Measurements from ENCODE around the gene CPAMD8.
"Not testable (repeated sequence)": the region's sequence is repeated elsewhere in the genome, so short reads cannot be mapped to it uniquely, and the experiment has no call there.

The CPAMD8 gene

GRCh38 chr19:17021328-17021727 lies 5.3 kb downstream of the CPAMD8 start:
- Histone ChIP-seq H3K4me3 (replicated peaks; ENCODE audit: low read depth, low read length) (no peak overlapping the region), H3K36me3 (ENCODE audit: control insufficient read depth, insufficient read depth, low read length) (no peaks in the 10 kb centered on the region), H3K27me3 (replicated peaks; ENCODE audit: control insufficient read depth, insufficient read depth, low read length) (no peaks in the 10 kb centered on the region; the same call in none of the 2 replicates)
- no peak for DNase-seq (ENCODE audit: extremely low read depth, insufficient read length)
- TF ChIP-seq CTCF (IDR thresholded peaks at IDR 0.05; ENCODE audit: insufficient read depth, low read length, poor library complexity, severe bottlenecking): no peak

- no peak for TF ChIP-seq CTCF (IDR thresholded peaks at IDR 0.05; ENCODE audit: insufficient read depth, low read length, poor library complexity, severe bottlenecking)
- no peak for DNase-seq (ENCODE audit: extremely low read depth, insufficient read length)
- Histone ChIP-seq H3K36me3 (ENCODE audit: control insufficient read depth, insufficient read depth, low read length) (no peaks in the 10 kb centered on the region), H3K4me3 (replicated peaks; ENCODE audit: low read depth, low read length) (no peak overlapping the region), H3K27me3 (replicated peaks; ENCODE audit: control insufficient read depth, insufficient read depth, low read length) (no peaks in the 10 kb centered on the region; the same call in none of the 2 replicates)
Measured at GRCh38 chr19:17020823-17021222, 5.8 kb downstream of the CPAMD8 start.

- Histone ChIP-seq H3K36me3 (ENCODE audit: control insufficient read depth, insufficient read depth, low read length) (no peaks in the 10 kb centered on the region), H3K4me3 (replicated peaks; ENCODE audit: low read depth, low read length) (no peak overlapping the region), H3K27me3 (replicated peaks; ENCODE audit: control insufficient read depth, insufficient read depth, low read length) (no peaks in the 10 kb centered on the region; the same call in none of the 2 replicates)
- no peak for TF ChIP-seq CTCF (IDR thresholded peaks at IDR 0.05; ENCODE audit: insufficient read depth, low read length, poor library complexity, severe bottlenecking)
- DNase-seq (ENCODE audit: extremely low read depth, insufficient read length): no peak
Measured at GRCh38 chr19:17020385-17020784, 6.2 kb downstream of the CPAMD8 start.

- not testable (repeated sequence) for H3K27me3 ChIP-seq (replicated peaks; ENCODE audit: control insufficient read depth, insufficient read depth, low read length); H3K4me3 ChIP-seq (replicated peaks; ENCODE audit: low read depth, low read length); DNase-seq (ENCODE audit: extremely low read depth, insufficient read length); H3K36me3 ChIP-seq (ENCODE audit: control insufficient read depth, insufficient read depth, low read length)
Measured at GRCh38 chr19:17014212-17014861, 12.3 kb downstream of the CPAMD8 start.

GRCh38 chr19:17011485-17011884 lies 15.1 kb downstream of the CPAMD8 start:
- Histone ChIP-seq H3K27me3 (replicated peaks; ENCODE audit: control insufficient read depth, insufficient read depth, low read length) (no peaks in the 10 kb centered on the region), H3K36me3 (ENCODE audit: control insufficient read depth, insufficient read depth, low read length) (no peaks in the 10 kb centered on the region), H3K4me3 (replicated peaks; ENCODE audit: low read depth, low read length) (no peak overlapping the region)
- TF ChIP-seq CTCF (IDR thresholded peaks at IDR 0.05; ENCODE audit: insufficient read depth, low read length, poor library complexity, severe bottlenecking): no peak
- DNase-seq (ENCODE audit: extremely low read depth, insufficient read length): no peak

GRCh38 chr19:17006579-17006978 lies 20.0 kb downstream of the CPAMD8 start:
- TF ChIP-seq CTCF (IDR thresholded peaks at IDR 0.05; ENCODE audit: insufficient read depth, low read length, poor library complexity, severe bottlenecking): no peak
- no peaks in the 10 kb centered on the region for H3K27me3 ChIP-seq (replicated peaks; ENCODE audit: control insufficient read depth, insufficient read depth, low read length)

More at GRCh38 chr19:17006579-17006978, 20.0 kb downstream of the CPAMD8 start:
- Histone ChIP-seq H3K4me3 (replicated peaks; ENCODE audit: low read depth, low read length) (no peak overlapping the region), H3K36me3 (ENCODE audit: control insufficient read depth, insufficient read depth, low read length) (no peaks in the 10 kb centered on the region)
- no peak for DNase-seq (ENCODE audit: extremely low read depth, insufficient read length)

All from GM06990 (cell line).